Stomach (tissue), 9 donors: Measurements from ENCODE around the gene TRPM4. TPM values are rescaled to one million over a fixed set of nuclear protein-coding genes. Genes with fewer than 3 reads are reported as not detected.
"Not testable (repeated sequence)": the region's sequence is repeated elsewhere in the genome, so short reads cannot be mapped to it uniquely, and the experiment has no call there.

ENCODE experiments used
- DNase-seq, 2 donors: peaks; one replicate each; pipeline versions ENCODE4 v3.0.0 to v3.0.0-alpha.2; 2013 to 2019
- H3K27ac ChIP-seq, 5 donors: fragments of 200-600 bp in 4 of 5; sonication (generic) in 4 of 5; one replicate each; pipeline ENCODE4 v1.5.1; 2013 to 2019; ENCODE audit warnings: mild to moderate bottlenecking in 1 of 5, moderate library complexity in 1 of 5
- H3K27me3 ChIP-seq, 3 donors: fragments of 200-600 bp; sonication (generic); one replicate each; pipeline ENCODE4 v1.5.1; 2017 to 2019; ENCODE audit warnings: mixed run types in 1 of 3
- H3K36me3 ChIP-seq, 4 donors: fragments of 200-600 bp; sonication (generic); 1 replicate in 3 of 4; 2 replicates in 1 of 4; pipeline ENCODE4 v1.5.1; 2016 to 2019
- H3K4me1 ChIP-seq, 4 donors: fragments of 200-600 bp; sonication (generic); one replicate each; pipeline ENCODE4 v1.5.1; 2016 to 2019
- H3K4me3 ChIP-seq, 4 donors: fragments of 200-600 bp; sonication (generic) in 3 of 4; one replicate each; pipeline ENCODE4 v1.5.1; 2016 to 2019; ENCODE audit warnings: mild to moderate bottlenecking in 1 of 4
- H3K9me3 ChIP-seq, 4 donors: fragments of 200-600 bp; sonication (generic); one replicate each; pipeline ENCODE4 v1.5.1; 2016 to 2019
- EP300 ChIP-seq: sonication (generic); formaldehyde crosslinking; IDR thresholded peaks from one replicate; pipeline ENCODE4 v1.6.1; 2017; ENCODE audit warnings: antibody characterized with exemption
- POLR2A ChIP-seq, 4 donors: fragments of 450-650 bp; IDR thresholded peaks; one replicate each; pipeline ENCODE4 v1.6.1; 2016; ENCODE audit warnings: antibody characterized with exemption in 4 of 4, control low read depth in 2 of 4, mild to moderate bottlenecking in 1 of 4, moderate library complexity in 1 of 4
- POLR2AphosphoS5 ChIP-seq, 3 donors: sonication (generic); formaldehyde crosslinking; IDR thresholded peaks; one replicate each; pipeline ENCODE4 v1.6.1; 2016; ENCODE audit warnings: antibody characterized with exemption in 3 of 3
- WGBS, 5 donors: extraction: QIAGEN DNeasy Blood & Tissue Kit in 3 of 5; methylation state at CpG; one replicate each; pipeline versions ENCODE4 v1.1.5 to v1.1.7; 2013 to 2018; 5-methylcytosine and 5-hydroxymethylcytosine counted together
- intact Hi-C: fragments of 100-400 bp; cut with DNase I; formaldehyde crosslinking; loops from one replicate; pipeline ENCODE4 v1.15.1; 2023; ENCODE audit warnings: low total_unique reads
- polyA plus RNA-seq, 3 donors: library from polyadenylated mRNA; stranded (reverse); fragments of 200-250 nt; gene quantifications; one replicate each; pipeline ENCODE4 v1.2.3, GENCODE V29; 2013
- total RNA-seq, 5 donors: library from RNA; depleted of rRNA; stranded (reverse); fragments of >200 nt; gene quantifications; one replicate each; pipeline versions ENCODE4 v1.1.0 to v1.2.3, GENCODE V29; 2014 to 2016
- TF ChIP-seq, protein P1 (sequence below), 7 experiments: fragments of 450-650 bp in 4 of 7; fragments of 200-600 bp in 3 of 7; sonication (generic) in 3 of 7; IDR thresholded peaks; one replicate each; pipeline ENCODE4 v1.5.1; 2016 to 2019; ENCODE audit warnings: antibody characterized with exemption in 7 of 7, control low read depth in 2 of 7, mild to moderate bottlenecking in 1 of 7
- donor health status: healthy with polysubstance abuse.
- donor health status: Bipolar disorder and iron deficiency.
- donor health status: healthy.

The TRPM4 gene
- total and polyA plus RNA-seq, 8 donors = 11.8 to 1,449 (median 71.9) TPM

DNA sequence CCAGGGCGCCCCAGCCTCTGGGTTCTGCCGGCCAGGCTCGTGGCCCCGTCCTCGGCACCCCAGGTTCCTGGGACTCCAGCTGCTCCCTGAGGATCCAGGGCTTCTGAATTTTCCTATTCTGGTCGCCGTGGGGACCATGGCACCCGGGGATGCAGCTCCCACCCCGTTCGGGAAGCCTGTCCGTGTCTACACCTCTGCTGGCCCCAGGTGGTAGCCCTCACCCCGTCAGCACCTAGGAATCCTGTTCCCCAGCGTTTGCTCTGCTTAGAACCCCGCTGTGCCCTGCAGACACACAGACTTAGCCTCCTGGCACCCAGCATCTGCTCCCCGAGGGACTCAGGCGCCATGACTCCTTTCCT is 37.3 kb upstream of the TRPM4 start:
- H3K36me3 ChIP-seq = no peaks in the 10 kb centered on the region
- peaks cover 0 to 18% (median 9%) of the 10 kb centered on the region in 3 donors for H3K27me3 ChIP-seq
- H3K4me3 ChIP-seq = peak overlapping the region; percentile 60 to 66 (median 64)
- peaks cover 29 to 38% (median 32%) of the 10 kb centered on the region in 4 donors for H3K4me1 ChIP-seq
- intact Hi-C loops = no loop called here
- H3K9me3 ChIP-seq = no peaks in the 10 kb centered on the region
- no peak for TF ChIP-seq POLR2AphosphoS5 (IDR thresholded peaks at IDR 0.05)
- TF ChIP-seq, protein P1, sequence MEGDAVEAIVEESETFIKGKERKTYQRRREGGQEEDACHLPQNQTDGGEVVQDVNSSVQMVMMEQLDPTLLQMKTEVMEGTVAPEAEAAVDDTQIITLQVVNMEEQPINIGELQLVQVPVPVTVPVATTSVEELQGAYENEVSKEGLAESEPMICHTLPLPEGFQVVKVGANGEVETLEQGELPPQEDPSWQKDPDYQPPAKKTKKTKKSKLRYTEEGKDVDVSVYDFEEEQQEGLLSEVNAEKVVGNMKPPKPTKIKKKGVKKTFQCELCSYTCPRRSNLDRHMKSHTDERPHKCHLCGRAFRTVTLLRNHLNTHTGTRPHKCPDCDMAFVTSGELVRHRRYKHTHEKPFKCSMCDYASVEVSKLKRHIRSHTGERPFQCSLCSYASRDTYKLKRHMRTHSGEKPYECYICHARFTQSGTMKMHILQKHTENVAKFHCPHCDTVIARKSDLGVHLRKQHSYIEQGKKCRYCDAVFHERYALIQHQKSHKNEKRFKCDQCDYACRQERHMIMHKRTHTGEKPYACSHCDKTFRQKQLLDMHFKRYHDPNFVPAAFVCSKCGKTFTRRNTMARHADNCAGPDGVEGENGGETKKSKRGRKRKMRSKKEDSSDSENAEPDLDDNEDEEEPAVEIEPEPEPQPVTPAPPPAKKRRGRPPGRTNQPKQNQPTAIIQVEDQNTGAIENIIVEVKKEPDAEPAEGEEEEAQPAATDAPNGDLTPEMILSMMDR (IDR thresholded peaks at IDR 0.05) = no peak
- no peak for TF ChIP-seq POLR2A (IDR thresholded peaks at IDR 0.05)
- TF ChIP-seq EP300 = no peak
- 13 to 23% (median 17%) methylated on average over 10 to 16 of the region's 16 CpGs for WGBS, 5 donors
- DNase-seq = no peak
- peak overlapping the region in 1 of 5 donors; percentile 96 for H3K27ac ChIP-seq

DNA sequence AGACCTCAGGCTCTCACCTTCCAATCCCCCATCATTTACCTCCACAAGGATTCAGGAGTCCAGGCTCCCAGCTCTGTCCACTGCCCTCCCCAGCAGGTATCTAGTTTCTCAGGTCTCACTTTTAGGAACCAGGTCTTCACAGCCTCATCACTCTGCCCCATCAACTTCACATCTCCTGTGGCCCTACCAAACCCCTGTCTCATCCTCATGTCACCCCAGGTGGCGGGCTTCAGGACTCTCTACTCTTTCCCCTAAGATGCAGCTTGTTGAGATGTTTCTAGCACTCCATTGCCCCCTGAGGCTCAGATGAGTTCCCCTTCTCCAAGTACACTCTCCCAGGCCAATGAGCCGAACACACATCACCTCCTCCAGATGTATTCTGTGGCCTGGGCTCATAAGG is 36.7 kb upstream of the TRPM4 start:
- peaks cover 29 to 37% (median 32%) of the 10 kb centered on the region in 4 donors for H3K4me1 ChIP-seq
- intact Hi-C loops = no loop called here
- no peak overlapping the region for H3K4me3 ChIP-seq
- WGBS, 5 donors = 83 to 95% (median 93%) methylated on average over 2 of the region's 2 CpGs
- no peak for DNase-seq
- no peaks in the 10 kb centered on the region for H3K9me3 ChIP-seq
- TF ChIP-seq, protein P1 (IDR thresholded peaks at IDR 0.05) = no peak
- TF ChIP-seq EP300 = no peak
- no peak for TF ChIP-seq POLR2AphosphoS5 (IDR thresholded peaks at IDR 0.05)
- no peak overlapping the region for H3K27ac ChIP-seq
- H3K36me3 ChIP-seq = no peaks in the 10 kb centered on the region
- peaks cover 0 to 18% (median 9%) of the 10 kb centered on the region in 3 donors for H3K27me3 ChIP-seq

DNA sequence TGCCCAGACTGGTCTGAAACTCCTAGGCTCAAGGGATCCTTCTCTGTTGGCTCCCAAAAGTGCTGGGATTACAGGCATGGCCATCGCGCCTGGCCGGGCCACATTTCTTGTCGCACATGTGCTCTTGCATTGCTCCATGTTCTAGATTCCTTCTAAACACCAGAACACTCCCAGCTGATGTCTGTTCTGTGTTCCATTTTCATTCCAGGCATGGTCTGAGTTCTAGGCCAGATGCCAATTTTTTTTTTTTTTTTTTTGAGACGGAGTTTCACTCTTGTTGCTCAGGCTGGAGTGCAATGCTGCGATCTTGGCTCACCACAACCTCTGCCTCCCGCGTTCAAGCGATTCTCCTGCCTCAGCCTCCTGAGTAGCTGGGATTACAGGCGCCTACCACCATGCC is 35.8 kb upstream of the TRPM4 start:
- DNase-seq, H3K9me3 ChIP-seq, H3K27ac ChIP-seq, H3K36me3 ChIP-seq, intact Hi-C loops, H3K4me3 ChIP-seq: not testable (repeated sequence)
- WGBS, 5 donors = 72 to 79% (median 78%) methylated on average over 10 of the region's 10 CpGs
- Histone ChIP-seq H3K27me3 (peaks cover 0 to 18% (median 9%) of the 10 kb centered on the region in 3 donors), H3K4me1 (peaks cover 29 to 37% (median 32%) of the 10 kb centered on the region in 4 donors)

DNA sequence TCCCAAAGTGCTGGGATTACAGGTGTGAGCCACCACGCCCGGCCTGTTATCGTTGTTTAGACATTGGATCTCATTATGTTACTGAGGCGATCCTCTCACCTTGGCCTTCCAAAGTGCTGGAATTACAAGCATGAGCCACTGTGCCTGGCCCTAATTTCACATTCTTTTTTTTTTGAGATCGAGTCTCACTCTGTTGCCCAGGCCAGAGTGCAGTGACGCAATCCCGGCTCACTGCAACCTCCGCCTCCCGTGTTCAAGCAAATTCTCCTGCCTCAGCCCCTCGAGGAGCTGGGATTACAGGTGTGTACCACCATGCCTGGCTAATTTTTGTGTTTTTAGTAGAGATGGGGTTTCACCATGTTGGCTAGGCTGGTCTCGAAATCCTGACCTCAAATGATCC is 34.3 kb upstream of the TRPM4 start:
- Histone ChIP-seq H3K27me3 (peaks cover 0 to 18% (median 9%) of the 10 kb centered on the region in 3 donors), H3K4me1 (peaks cover 26 to 37% (median 32%) of the 10 kb centered on the region in 4 donors)
- intact Hi-C loops, DNase-seq, H3K4me3 ChIP-seq, H3K36me3 ChIP-seq, H3K9me3 ChIP-seq, H3K27ac ChIP-seq: not testable (repeated sequence)
- WGBS, 5 donors = 86 to 93% (median 91%) methylated on average over 11 of the region's 11 CpGs

DNA sequence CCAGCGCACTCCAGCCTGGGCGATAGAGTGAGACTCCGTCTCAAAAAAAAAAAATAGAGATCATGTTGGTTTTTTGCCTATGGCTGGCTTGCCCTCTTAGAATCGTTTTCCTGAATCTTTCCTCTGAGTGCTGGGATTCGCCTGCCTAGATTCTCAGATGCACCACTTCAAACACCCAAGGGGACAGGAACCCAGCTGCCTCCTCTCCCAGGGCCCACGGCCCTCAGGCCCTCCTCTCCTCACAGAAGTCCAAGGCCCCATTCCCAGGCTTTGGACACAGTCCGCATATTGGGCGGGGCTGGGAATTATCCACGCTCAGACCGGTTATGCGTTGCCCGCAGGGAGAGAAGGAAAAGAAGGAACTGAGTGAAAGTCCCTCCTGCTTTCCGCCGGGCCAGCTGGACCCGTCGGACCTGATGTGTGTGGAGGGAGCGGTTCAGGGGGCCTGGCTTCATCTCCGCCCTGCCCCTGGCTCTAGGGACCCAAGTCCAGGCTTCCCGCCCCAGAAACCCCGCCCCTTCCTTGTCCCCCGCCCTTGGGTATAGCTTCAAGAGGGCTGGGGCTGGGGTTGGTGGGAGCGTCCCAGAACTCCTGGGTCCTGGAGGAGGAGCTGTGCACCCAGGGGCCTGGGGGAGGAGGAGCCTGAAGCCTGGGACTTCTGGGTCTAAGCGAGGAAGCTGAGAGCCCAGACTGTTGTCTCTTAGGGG is 32.4 kb upstream of the TRPM4 start:
- intact Hi-C loops = no loop called here
- WGBS, 5 donors = 20 to 38% (median 28%) methylated on average over 18 to 23 of the region's 23 CpGs
- H3K27me3 ChIP-seq = peaks cover 0 to 8% (median 4%) of the 10 kb centered on the region in 3 donors
- H3K27ac ChIP-seq = no peak overlapping the region
- TF ChIP-seq, protein P1 (IDR thresholded peaks at IDR 0.05) = no peak
- TF ChIP-seq POLR2AphosphoS5 (IDR thresholded peaks at IDR 0.05) = no peak
- no peak for TF ChIP-seq POLR2A (IDR thresholded peaks at IDR 0.05)
- no peak for TF ChIP-seq EP300
- DNase-seq = peak in 1 of 2 donors; percentile 86
- no peak overlapping the region for H3K4me3 ChIP-seq
- H3K36me3 ChIP-seq = no peaks in the 10 kb centered on the region
- no peaks in the 10 kb centered on the region for H3K9me3 ChIP-seq
- H3K4me1 ChIP-seq = peaks cover 16 to 34% (median 21%) of the 10 kb centered on the region in 4 donors
